Kidney epithelial cell (primary cell): ENCODE measurements around the gene RAB11FIP4. TPM values are rescaled to one million over a fixed set of nuclear protein-coding genes. Genes with fewer than 3 reads are reported as not detected.
"Not testable (repeated sequence)": the region's sequence is repeated elsewhere in the genome, so short reads cannot be mapped to it uniquely, and the experiment has no call there.

Experiments used
- DNase-seq: peaks from one replicate; pipeline ENCODE4 v3.0.0-alpha.2; 2010; ENCODE audit warnings: low read depth
- H3K27me3 ChIP-seq: 2 replicates; pipeline ENCODE4 v1.6.0; 2011; ENCODE audit warnings: low read length; ENCODE audit not compliant: control insufficient read depth, insufficient read depth
- H3K36me3 ChIP-seq: 2 replicates; pipeline ENCODE4 v1.5.1; 2011; ENCODE audit warnings: low read length; ENCODE audit not compliant: control insufficient read depth, insufficient read depth
- H3K4me3 ChIP-seq: 2 replicates; pipeline ENCODE4 v1.5.1; 2011; ENCODE audit warnings: low read depth, mild to moderate bottlenecking, control low read depth, low read length
- total RNA-seq: library from RNA; depleted of rRNA; stranded (reverse); fragments of >200 nt; gene quantifications from 2 replicates; pipeline ENCODE4 v1.2.3, GENCODE V29; 2015
- TF ChIP-seq, protein P1 (sequence below): IDR thresholded peaks from 2 replicates; pipeline ENCODE4 v1.5.1; 2011; ENCODE audit warnings: mild to moderate bottlenecking, moderate library complexity, low read length, control low read depth, inconsistent platforms; ENCODE audit not compliant: insufficient read depth, poor library complexity, severe bottlenecking

Gene RAB11FIP4
- total RNA-seq, 1 donor from 2014 or later: 26.5 TPM

DNA sequence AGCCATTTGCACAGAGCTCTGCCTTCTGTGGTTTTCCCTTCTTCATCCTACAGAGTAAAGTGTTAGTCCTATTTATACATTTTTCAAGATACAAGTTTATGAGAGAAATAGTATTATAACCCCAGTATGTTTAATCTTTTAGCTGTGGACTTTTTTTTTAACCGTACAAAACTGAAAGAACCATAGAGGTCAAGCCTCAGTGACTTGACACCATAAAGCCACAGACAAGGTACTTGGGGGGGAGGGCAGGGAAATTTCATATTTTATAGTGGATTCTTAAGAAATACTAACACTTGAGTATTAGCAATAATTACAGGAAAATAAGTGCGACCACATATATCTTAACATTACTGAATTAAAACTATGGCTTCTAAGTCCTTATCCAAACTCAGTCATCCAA, 17.0 kb upstream of the RAB11FIP4 start:
- Histone ChIP-seq H3K36me3 (no peaks in the 10 kb centered on the region), H3K4me3 (no peak overlapping the region), H3K27me3 (no peaks in the 10 kb centered on the region)
- TF ChIP-seq, protein P1, sequence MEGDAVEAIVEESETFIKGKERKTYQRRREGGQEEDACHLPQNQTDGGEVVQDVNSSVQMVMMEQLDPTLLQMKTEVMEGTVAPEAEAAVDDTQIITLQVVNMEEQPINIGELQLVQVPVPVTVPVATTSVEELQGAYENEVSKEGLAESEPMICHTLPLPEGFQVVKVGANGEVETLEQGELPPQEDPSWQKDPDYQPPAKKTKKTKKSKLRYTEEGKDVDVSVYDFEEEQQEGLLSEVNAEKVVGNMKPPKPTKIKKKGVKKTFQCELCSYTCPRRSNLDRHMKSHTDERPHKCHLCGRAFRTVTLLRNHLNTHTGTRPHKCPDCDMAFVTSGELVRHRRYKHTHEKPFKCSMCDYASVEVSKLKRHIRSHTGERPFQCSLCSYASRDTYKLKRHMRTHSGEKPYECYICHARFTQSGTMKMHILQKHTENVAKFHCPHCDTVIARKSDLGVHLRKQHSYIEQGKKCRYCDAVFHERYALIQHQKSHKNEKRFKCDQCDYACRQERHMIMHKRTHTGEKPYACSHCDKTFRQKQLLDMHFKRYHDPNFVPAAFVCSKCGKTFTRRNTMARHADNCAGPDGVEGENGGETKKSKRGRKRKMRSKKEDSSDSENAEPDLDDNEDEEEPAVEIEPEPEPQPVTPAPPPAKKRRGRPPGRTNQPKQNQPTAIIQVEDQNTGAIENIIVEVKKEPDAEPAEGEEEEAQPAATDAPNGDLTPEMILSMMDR: no peak
- no peak for DNase-seq

DNA sequence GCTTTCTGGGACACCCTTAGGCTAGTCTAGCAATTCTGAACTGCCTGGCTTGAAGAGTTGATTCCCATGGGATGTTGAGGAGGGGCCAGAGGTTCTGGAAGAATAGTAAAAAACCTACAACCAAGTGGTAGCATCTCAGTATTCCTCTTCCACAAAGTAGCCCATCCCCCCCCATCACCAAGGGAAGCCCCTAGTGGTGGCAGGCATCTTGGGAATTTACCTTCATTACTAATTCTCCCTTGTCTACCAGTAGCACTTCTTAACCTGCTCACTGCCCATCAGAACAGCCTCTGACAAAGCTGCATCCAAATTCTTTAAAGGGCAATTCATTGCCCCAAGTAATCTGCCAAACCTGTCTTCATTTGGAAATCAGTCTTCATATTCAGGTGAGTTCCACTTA, 12.8 kb upstream of the RAB11FIP4 start:
- Histone ChIP-seq H3K27me3 (no peaks in the 10 kb centered on the region), H3K36me3 (no peaks in the 10 kb centered on the region), H3K4me3 (no peak overlapping the region)
- no peak for DNase-seq
- TF ChIP-seq, protein P1: peak; percentile 29

DNA sequence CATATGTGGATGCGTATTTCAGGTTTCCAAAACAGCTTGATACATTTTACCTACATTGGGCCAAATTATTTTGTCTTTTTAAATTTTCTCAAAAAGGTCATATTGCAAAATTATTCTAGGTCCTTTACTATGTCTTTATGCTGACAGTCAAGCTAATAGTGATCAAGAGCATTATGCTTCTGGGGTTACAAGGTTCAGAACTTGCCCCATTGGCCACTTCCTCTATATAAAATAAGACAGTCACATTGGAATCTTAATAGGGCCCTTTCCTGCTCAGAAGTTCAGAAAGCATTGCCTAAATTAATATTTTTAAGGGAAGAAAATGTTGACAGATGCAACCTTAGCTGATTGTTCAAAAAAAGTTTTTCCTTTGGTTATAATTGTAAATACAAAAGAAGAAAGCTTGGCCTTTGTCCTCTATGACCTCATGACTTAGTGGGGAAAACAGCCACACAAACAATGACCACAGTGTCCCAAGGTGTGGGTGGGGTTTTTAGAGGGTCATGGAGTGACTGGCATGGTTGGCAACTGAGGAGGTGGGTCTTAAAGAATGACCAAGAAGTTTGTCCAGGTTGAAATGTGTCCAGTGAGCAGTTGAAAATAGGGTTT, 11.8 kb upstream of the RAB11FIP4 start:
- H3K4me3 ChIP-seq: no peak overlapping the region
- no peaks in the 10 kb centered on the region for H3K36me3 ChIP-seq
- no peak for DNase-seq
- H3K27me3 ChIP-seq: no peaks in the 10 kb centered on the region
- TF ChIP-seq, protein P1: no peak

DNA sequence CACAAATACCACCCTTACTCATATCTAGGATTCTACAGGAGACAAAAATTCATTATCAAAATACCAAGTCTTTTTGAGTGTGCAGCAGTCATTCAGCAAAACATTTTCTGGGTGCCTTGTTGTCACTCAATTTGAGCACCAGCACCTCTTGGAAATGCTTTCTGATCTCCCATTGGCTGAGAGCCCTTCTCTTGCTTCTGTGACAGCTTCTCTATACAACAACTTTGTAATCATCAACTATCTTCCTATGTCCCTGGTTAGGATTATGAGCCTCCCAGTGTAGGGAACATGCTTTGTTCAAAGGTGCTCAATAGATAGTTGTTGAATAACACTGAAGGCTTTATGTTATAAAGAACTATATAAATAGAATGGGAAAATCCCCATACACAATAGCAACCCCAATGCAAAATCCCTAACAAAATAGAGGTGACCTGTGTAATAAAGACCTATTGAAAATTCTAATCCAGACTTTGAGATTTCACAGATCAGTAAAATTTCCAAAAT, 10.3 kb upstream of the RAB11FIP4 start:
- no peak for DNase-seq
- no peaks in the 10 kb centered on the region for H3K36me3 ChIP-seq
- no peak overlapping the region for H3K4me3 ChIP-seq
- no peaks in the 10 kb centered on the region for H3K27me3 ChIP-seq
- TF ChIP-seq, protein P1: no peak

DNA sequence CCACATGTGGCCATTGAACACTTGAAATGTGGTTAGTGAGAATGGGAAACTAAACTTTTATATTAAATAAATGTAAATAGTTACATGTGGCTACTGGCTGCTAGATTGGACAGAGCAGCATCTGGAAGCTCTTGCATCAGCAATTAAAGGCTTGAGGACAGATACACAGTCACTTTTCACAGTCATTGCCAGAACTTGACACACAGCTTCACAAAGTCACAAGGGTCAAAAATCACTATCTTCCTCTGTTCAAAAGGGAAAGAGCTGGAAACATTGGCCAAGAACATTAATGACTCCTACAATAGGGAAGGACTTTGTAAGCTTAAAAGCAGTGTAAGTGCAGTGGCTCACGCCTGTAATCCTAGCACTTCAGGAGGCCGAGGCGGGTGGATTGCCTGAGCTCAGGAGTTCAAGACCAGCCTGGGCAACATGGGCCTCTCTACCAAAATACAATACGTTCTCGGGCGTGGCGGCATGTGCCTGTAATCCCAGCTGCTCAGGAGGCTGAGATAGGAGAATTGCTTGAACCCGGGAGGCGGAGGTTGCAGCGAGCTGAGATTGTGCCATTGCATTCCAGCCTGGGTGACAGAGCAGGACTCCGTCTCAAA, 8.7 kb upstream of the RAB11FIP4 start:
- H3K36me3 ChIP-seq, H3K4me3 ChIP-seq, DNase-seq, H3K27me3 ChIP-seq: not testable (repeated sequence)

DNA sequence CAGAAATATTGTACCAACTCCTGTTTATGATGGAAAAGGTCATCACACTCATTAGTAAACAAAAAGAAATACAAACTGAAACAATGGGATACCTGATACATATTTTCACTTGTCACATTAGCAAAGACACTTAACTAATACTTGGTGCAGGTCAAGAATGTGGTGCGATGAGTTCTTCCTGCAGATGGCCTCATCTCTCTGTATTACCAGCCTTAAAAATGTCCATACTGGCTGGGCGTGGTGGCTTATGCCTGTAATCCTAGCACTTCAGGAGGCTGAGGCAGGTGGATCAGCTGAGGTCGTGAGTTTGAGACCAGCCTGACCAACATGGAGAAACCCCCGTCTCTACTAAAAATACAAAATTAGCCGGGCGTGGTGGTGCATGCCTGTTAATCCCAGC, 8.0 kb upstream of the RAB11FIP4 start:
- not testable (repeated sequence) for DNase-seq, H3K36me3 ChIP-seq, H3K4me3 ChIP-seq

More for the DNA sequence above, 8.0 kb upstream of the RAB11FIP4 start:
- not testable (repeated sequence) for H3K27me3 ChIP-seq
